HEK293 (cell line): ENCODE data around the gene NEGR1.

ENCODE experiments used
- ATF2 ChIP-seq: fragments of 450-650 bp; formaldehyde crosslinking; IDR thresholded peaks from 2 replicates; pipeline ENCODE4 v1.5.1; 2016; ENCODE audit warnings: missing biosample characterization, missing genetic modification characterization, low read depth
- CTCF ChIP-seq: fragments of 450-650 bp; formaldehyde crosslinking; IDR thresholded peaks from 2 replicates; pipeline ENCODE4 v1.5.1; 2016; ENCODE audit warnings: missing biosample characterization, missing genetic modification characterization
- SP7 ChIP-seq: fragments of 450-650 bp; formaldehyde crosslinking; IDR thresholded peaks from 2 replicates; pipeline ENCODE4 v1.5.1; 2016; ENCODE audit warnings: missing biosample characterization, missing genetic modification characterization
- YY1 ChIP-seq: fragments of 450-650 bp; formaldehyde crosslinking; IDR thresholded peaks from 2 replicates; pipeline ENCODE4 v1.5.1; 2018; ENCODE audit warnings: missing biosample characterization, missing genetic modification characterization
- ZNF202 ChIP-seq: fragments of 450-650 bp; formaldehyde crosslinking; IDR thresholded peaks from 2 replicates; pipeline ENCODE4 v1.5.1; 2016; ENCODE audit warnings: missing biosample characterization, missing genetic modification characterization, borderline replicate concordance
- ZNF391 ChIP-seq: fragments of 450-650 bp; formaldehyde crosslinking; IDR thresholded peaks from 2 replicates; pipeline ENCODE4 v1.5.1; 2016; ENCODE audit warnings: low read depth, missing biosample characterization, missing genetic modification characterization, borderline replicate concordance
- ZNF514 ChIP-seq: fragments of 450-650 bp; formaldehyde crosslinking; IDR thresholded peaks from 2 replicates; pipeline ENCODE4 v1.5.1; 2016; ENCODE audit warnings: missing biosample characterization, missing genetic modification characterization
- ZNF585B ChIP-seq: fragments of 450-650 bp; formaldehyde crosslinking; IDR thresholded peaks from 2 replicates; pipeline ENCODE4 v1.5.1; 2016; ENCODE audit warnings: missing biosample characterization, missing genetic modification characterization
- ZNF707 ChIP-seq: fragments of 450-650 bp; formaldehyde crosslinking; IDR thresholded peaks from 2 replicates; pipeline ENCODE4 v1.5.1; 2016; ENCODE audit warnings: missing biosample characterization, missing genetic modification characterization

- TF ChIP-seq ATF2 (tag by site-specific recombination) (no peak), CTCF (no peak), ZNF585B (tag by site-specific recombination) (no peak), SP7 (tag by site-specific recombination) (no peak), ZNF514 (tag by site-specific recombination) (no peak), ZNF391 (no peak), ZNF202 (tag by site-specific recombination) (no peak), ZNF707 (no peak), YY1 (no peak)
Measured at GRCh38 chr1:72015006-72015405, 267.3 kb downstream of the NEGR1 start.
